Fibroblast of lung (primary cell): Measurements from ENCODE around the gene DEPDC7. TPM values are rescaled to one million over a fixed set of nuclear protein-coding genes. Genes with fewer than 3 reads are reported as not detected.
"Not testable (repeated sequence)": the region's sequence is repeated elsewhere in the genome, so short reads cannot be mapped to it uniquely, and the experiment has no call there.

Experiments
- DNase-seq, 2 donors: peaks; one replicate each; pipeline versions ENCODE4 v3.0.0 to v3.0.0-alpha.2; 2010; ENCODE audit warnings: low read depth in 2 of 2
- H2AFZ ChIP-seq: 2 replicates; pipeline ENCODE4 v1.5.1; 2012; ENCODE audit warnings: low read length, control low read depth, inconsistent platforms
- H3K27ac ChIP-seq: 2 replicates; pipeline ENCODE4 v1.5.1; 2011; ENCODE audit warnings: low read length, control low read depth; ENCODE audit not compliant: insufficient read depth
- H3K27me3 ChIP-seq: 2 replicates; pipeline ENCODE4 v1.5.1; 2011; ENCODE audit warnings: mild to moderate bottlenecking, low read length; ENCODE audit not compliant: control insufficient read depth, insufficient read depth
- H3K36me3 ChIP-seq: 2 replicates; pipeline ENCODE4 v1.5.1; 2011; ENCODE audit warnings: low read length; ENCODE audit not compliant: control insufficient read depth, insufficient read depth
- H3K4me1 ChIP-seq: 2 replicates; pipeline ENCODE4 v1.5.1; 2011; ENCODE audit warnings: low read length; ENCODE audit not compliant: control insufficient read depth, insufficient read depth; ENCODE audit errors: extremely low read depth
- H3K4me2 ChIP-seq: 2 replicates; pipeline ENCODE4 v1.5.1; 2011; ENCODE audit warnings: low read length, control low read depth; ENCODE audit not compliant: insufficient read depth; ENCODE audit errors: extremely low read depth
- H3K4me3 ChIP-seq, 4 experiments: fragments of 200-600 bp in 1 of 4; sonication (generic) in 1 of 4; replicated peaks in 1 of 4; 2 replicates each; pipeline ENCODE4 v1.5.1; 2011 to 2016; ENCODE audit warnings: low read length in 4 of 4, low read depth in 3 of 4, mild to moderate bottlenecking in 3 of 4, control low read depth in 2 of 4, inconsistent platforms in 1 of 4, mixed read lengths in 1 of 4; ENCODE audit not compliant: insufficient read depth in 1 of 4; ENCODE audit errors: control extremely low read depth in 1 of 4
- H3K79me2 ChIP-seq: 2 replicates; pipeline ENCODE4 v1.5.1; 2012; ENCODE audit warnings: mild to moderate bottlenecking, low read length, inconsistent platforms; ENCODE audit not compliant: control insufficient read depth, insufficient read depth
- H3K9ac ChIP-seq: 2 replicates; pipeline ENCODE4 v1.5.1; 2011; ENCODE audit warnings: mild to moderate bottlenecking, low read length, control low read depth; ENCODE audit not compliant: insufficient read depth
- H3K9me3 ChIP-seq: 2 replicates; pipeline ENCODE4 v1.5.1; 2012; ENCODE audit warnings: low read depth, low read length; ENCODE audit not compliant: control insufficient read depth, insufficient read depth
- H4K20me1 ChIP-seq: 2 replicates; pipeline ENCODE4 v1.5.1; 2011; ENCODE audit warnings: low read length; ENCODE audit not compliant: control insufficient read depth, insufficient read depth; ENCODE audit errors: extremely low read depth
- EZH2 ChIP-seq: IDR thresholded peaks from 2 replicates; pipeline ENCODE4 v1.5.1; 2012; ENCODE audit warnings: low read length, control low read depth, mild to moderate bottlenecking; ENCODE audit errors: missing control alignments
- polyA minus RNA-seq: library from RNA; depleted of rRNA, polyadenylated mRNA; stranded (reverse); fragments of >200 nt; gene quantifications from 2 replicates; pipeline ENCODE4 v1.2.3, GENCODE V29; 2011; ENCODE audit warnings: low replicate concordance
- polyA plus RNA-seq, 2 donors: library from polyadenylated mRNA; depleted of rRNA in 1 of 2; stranded (reverse) in 1 of 2; unstranded in 1 of 2; fragments of >200 nt; gene quantifications; 2 replicates each; pipeline ENCODE4 v1.2.1, GENCODE V29; 2011 to 2012; ENCODE audit warnings: missing spikeins in 1 of 2
- total RNA-seq: library from RNA; depleted of rRNA; stranded (reverse); fragments of >200 nt; gene quantifications from 2 replicates; pipeline ENCODE4 v1.2.1, GENCODE V29; 2014
- TF ChIP-seq, protein P1 (sequence below), 2 donors: IDR thresholded peaks in 1 of 2; conservative IDR thresholded peaks in 1 of 2; 1 replicate in 1 of 2; 2 replicates in 1 of 2; pipeline ENCODE4 v1.5.1; 2011 to 2012; ENCODE audit warnings: low read length in 2 of 2, control low read depth in 1 of 2, inconsistent platforms in 1 of 2, low read depth in 1 of 2, mild to moderate bottlenecking in 1 of 2

Gene DEPDC7
- 5.6 and 8.4 TPM in 2 replicates for total RNA-seq
- polyA plus RNA-seq: 6.7 and 8.7 TPM in 2 replicates
- 3.7 and 6.2 TPM in 2 replicates for polyA plus RNA-seq (2012)
- polyA minus RNA-seq: not detected in 2 replicates

DNA sequence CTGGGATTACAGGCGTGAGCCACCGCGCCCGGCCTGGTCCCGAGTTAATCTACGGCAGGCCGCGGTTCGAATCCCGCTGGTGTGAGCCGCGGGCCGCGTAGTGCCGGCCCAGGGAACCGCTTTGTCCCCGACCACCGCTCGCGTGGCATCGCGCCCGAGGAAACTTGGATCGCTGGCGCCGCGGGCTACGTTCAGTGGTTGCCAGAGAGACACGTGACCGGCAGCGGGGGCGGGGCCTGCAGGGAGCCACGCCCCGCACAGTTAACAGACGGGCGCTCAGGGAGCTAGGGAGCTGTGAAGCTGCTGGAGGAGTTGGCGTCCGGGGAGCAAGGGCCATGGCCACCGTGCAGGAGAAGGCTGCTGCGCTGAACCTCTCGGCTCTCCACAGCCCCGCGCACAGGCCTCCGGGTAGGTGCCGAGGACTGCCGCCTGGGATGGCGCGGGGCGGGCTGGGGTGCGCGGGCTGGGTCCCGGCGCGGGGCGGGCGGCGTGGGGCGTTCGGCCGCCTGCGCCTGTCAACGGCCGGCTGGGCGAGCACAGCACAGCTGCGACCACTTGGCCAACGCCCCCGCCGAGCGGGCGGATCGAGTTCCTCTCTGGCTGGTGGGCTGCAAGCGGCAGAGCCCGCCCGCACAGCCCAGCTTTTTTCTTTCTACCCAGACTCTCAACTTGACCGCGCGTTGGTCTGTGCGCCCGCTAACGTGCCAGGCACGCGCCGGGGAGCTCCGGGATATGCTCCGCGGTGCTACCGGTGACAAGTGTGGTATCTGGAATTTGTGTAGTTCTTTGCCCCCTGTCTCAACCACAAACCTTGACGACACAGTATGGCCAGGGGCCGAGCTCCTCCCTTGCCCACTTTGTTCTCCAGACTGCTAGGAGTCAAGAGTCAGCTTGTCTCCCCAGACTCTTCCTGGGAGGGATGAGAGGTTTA is at the start of gene DEPDC7:
DEPDC7 (plus strand) TSS at position 258 of the 931 bp plus-strand sequence; CDS start at position 336, 78 bp downstream.
- Histone ChIP-seq H2AFZ (peak within 1 kb of the TSS; percentile 71), H3K27ac (peak within 1 kb of the TSS; percentile 18), H3K79me2 (peaks cover 3% of the 10 kb centered on the region)

DNA sequence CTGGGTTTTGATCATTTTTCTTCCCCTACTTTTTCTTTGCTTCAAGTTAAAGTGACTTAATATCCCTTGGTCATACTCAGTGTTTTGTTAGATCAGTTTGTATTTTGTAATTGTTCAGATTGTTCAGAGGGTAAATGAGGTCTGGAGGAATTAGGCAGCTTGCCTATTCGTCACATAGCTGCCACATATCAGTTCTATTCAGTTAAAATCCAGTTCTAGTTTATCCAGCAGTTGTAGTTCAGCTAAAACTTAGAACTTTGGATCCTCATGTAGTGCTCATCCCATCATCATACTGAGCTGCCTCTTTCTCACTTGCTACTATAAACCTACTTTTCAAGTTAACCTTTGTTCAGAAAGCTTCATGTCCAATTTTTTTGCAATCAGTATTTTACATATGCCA is 47.1 kb upstream of the DEPDC7 start:
- H4K20me1 ChIP-seq: no peaks in the 10 kb centered on the region
- no peaks in the 10 kb centered on the region for H3K27me3 ChIP-seq
- no peak overlapping the region for H3K4me2 ChIP-seq
- no peaks in the 10 kb centered on the region for H3K9me3 ChIP-seq
- H3K9ac ChIP-seq: no peak overlapping the region
- H3K36me3 ChIP-seq: no peaks in the 10 kb centered on the region
- H3K79me2 ChIP-seq: no peaks in the 10 kb centered on the region
- no peak overlapping the region for H3K4me3 ChIP-seq
- no peaks in the 10 kb centered on the region for H3K4me1 ChIP-seq
- no peak overlapping the region for H2AFZ ChIP-seq
- TF ChIP-seq EZH2: no peak
- TF ChIP-seq, protein P1, sequence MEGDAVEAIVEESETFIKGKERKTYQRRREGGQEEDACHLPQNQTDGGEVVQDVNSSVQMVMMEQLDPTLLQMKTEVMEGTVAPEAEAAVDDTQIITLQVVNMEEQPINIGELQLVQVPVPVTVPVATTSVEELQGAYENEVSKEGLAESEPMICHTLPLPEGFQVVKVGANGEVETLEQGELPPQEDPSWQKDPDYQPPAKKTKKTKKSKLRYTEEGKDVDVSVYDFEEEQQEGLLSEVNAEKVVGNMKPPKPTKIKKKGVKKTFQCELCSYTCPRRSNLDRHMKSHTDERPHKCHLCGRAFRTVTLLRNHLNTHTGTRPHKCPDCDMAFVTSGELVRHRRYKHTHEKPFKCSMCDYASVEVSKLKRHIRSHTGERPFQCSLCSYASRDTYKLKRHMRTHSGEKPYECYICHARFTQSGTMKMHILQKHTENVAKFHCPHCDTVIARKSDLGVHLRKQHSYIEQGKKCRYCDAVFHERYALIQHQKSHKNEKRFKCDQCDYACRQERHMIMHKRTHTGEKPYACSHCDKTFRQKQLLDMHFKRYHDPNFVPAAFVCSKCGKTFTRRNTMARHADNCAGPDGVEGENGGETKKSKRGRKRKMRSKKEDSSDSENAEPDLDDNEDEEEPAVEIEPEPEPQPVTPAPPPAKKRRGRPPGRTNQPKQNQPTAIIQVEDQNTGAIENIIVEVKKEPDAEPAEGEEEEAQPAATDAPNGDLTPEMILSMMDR (conservative IDR thresholded peaks at IDR 0.05 in 1 of 2, IDR thresholded peaks at IDR 0.05 in 1 of 2; ENCODE audit: low read depth in 1 of 2, low read length in 2 of 2): no peak
- DNase-seq: no peak
- H3K27ac ChIP-seq: no peak overlapping the region

More for the DNA sequence above, at the start of gene DEPDC7:
- H3K4me1 ChIP-seq: no peaks in the 10 kb centered on the region
- TF ChIP-seq EZH2: no peak
- TF ChIP-seq, protein P1 (conservative IDR thresholded peaks at IDR 0.05 in 1 of 2, IDR thresholded peaks at IDR 0.05 in 1 of 2; ENCODE audit: low read depth in 1 of 2, low read length in 2 of 2): no peak
- no peaks in the 10 kb centered on the region for H3K9me3 ChIP-seq
- DNase-seq: peak; percentile 84 to 88
- no peaks in the 10 kb centered on the region for H4K20me1 ChIP-seq
- H3K4me3 ChIP-seq: peak within 1 kb of the TSS; percentile 41 to 76 (median 64)
- no peaks in the 10 kb centered on the region for H3K36me3 ChIP-seq
- no peaks in the 10 kb centered on the region for H3K27me3 ChIP-seq
- peak within 1 kb of the TSS; percentile 76 for H3K4me2 ChIP-seq
- H3K9ac ChIP-seq: peak within 1 kb of the TSS; percentile 60

- H3K36me3 ChIP-seq, H3K27me3 ChIP-seq, H3K9ac ChIP-seq, H3K9me3 ChIP-seq, H3K79me2 ChIP-seq, DNase-seq, H4K20me1 ChIP-seq, H3K4me1 ChIP-seq, H3K27ac ChIP-seq, H3K4me3 ChIP-seq, H3K4me2 ChIP-seq, H2AFZ ChIP-seq: not testable (repeated sequence)
These were observed 43.4 kb upstream of the DEPDC7 start for GRCh38 chr11:32972233-32972632.
